C4-2B (cell line): ENCODE results near the gene OTOGL.
"Not testable (repeated sequence)": the region's sequence is repeated elsewhere in the genome, so short reads cannot be mapped to it uniquely, and the experiment has no call there.

Experiments
- H3K27ac ChIP-seq: fragments of 450-650 bp; 2 replicates; pipeline ENCODE4 v1.5.1; 2017
- CTCF ChIP-seq: fragments of 450-650 bp; conservative IDR thresholded peaks from 2 replicates; pipeline ENCODE4 v1.5.1; 2017; ENCODE audit warnings: mild to moderate bottlenecking
- ZFX ChIP-seq: fragments of 450-650 bp; IDR thresholded peaks from 2 replicates; pipeline ENCODE4 v1.6.1; 2017

OTOGL gene

GRCh38 chr12:80299976-80300375, 200.6 kb downstream of the OTOGL start:
- TF ChIP-seq ZFX, result no peak
- TF ChIP-seq CTCF, result no peak
- H3K27ac ChIP-seq, result no peak overlapping the region

GRCh38 chr12:80307436-80307835, 208.1 kb downstream of the OTOGL start:
- not testable (repeated sequence) for H3K27ac ChIP-seq

GRCh38 chr12:80313209-80313608, 213.9 kb downstream of the OTOGL start:
- TF ChIP-seq ZFX (no peak), CTCF (peak; percentile 33)
- no peak overlapping the region for H3K27ac ChIP-seq

GRCh38 chr12:80314741-80315140, 215.4 kb downstream of the OTOGL start:
- TF ChIP-seq CTCF (no peak), ZFX (no peak)
- H3K27ac ChIP-seq, result no peak overlapping the region

GRCh38 chr12:80316222-80316621, 216.9 kb downstream of the OTOGL start:
- H3K27ac ChIP-seq, result no peak overlapping the region
- TF ChIP-seq CTCF, result no peak
- no peak for TF ChIP-seq ZFX

- H3K27ac ChIP-seq, result no peak overlapping the region
- TF ChIP-seq ZFX (no peak), CTCF (no peak)
Observed at GRCh38 chr12:80317307-80317706, 218.0 kb downstream of the OTOGL start.

- TF ChIP-seq ZFX, result no peak
- no peak for TF ChIP-seq CTCF
- H3K27ac ChIP-seq, result no peak overlapping the region
Observed at GRCh38 chr12:80317899-80318298, 218.6 kb downstream of the OTOGL start.

GRCh38 chr12:80320121-80320678, 220.9 kb downstream of the OTOGL start:
- no peak for TF ChIP-seq CTCF
- no peak for TF ChIP-seq ZFX
- no peak overlapping the region for H3K27ac ChIP-seq
